Neural progenitor cell (in vitro differentiated cells): ENCODE measurements around the gene ITPR1. TPM values are rescaled to one million over a fixed set of nuclear protein-coding genes. Genes with fewer than 3 reads are reported as not detected.

Source experiments
- DNase-seq: peaks from one replicate; pipeline ENCODE4 v3.0.0-alpha.2; 2016; ENCODE audit warnings: low spot score
- H2AFZ ChIP-seq: fragments of 200-600 bp; sonication (generic); replicated peaks from 2 replicates; pipeline ENCODE4 v1.6.1; 2016; ENCODE audit warnings: antibody characterized with exemption
- H3F3A ChIP-seq: fragments of 200-600 bp; sonication (generic); 2 replicates; pipeline ENCODE4 v1.6.1; 2016; ENCODE audit warnings: antibody characterized with exemption, low read depth
- H3K27ac ChIP-seq: fragments of 200-600 bp; sonication (generic); 2 replicates; pipeline ENCODE4 v1.5.1; 2016; ENCODE audit warnings: mild to moderate bottlenecking
- H3K27me3 ChIP-seq: fragments of 200-600 bp; sonication (generic); 2 replicates; pipeline ENCODE4 v1.6.1; 2016; ENCODE audit warnings: mild to moderate bottlenecking, moderate library complexity
- H3K36me3 ChIP-seq: fragments of 200-600 bp; sonication (generic); 2 replicates; pipeline ENCODE4 v1.5.1; 2016
- H3K4me1 ChIP-seq: fragments of 200-600 bp; sonication (generic); 2 replicates; pipeline ENCODE4 v1.6.1; 2016; ENCODE audit warnings: mixed run types
- H3K4me2 ChIP-seq: fragments of 200-600 bp; sonication (generic); 2 replicates; pipeline ENCODE4 v1.6.1; 2016
- H3K4me3 ChIP-seq: fragments of 200-600 bp; sonication (generic); 2 replicates; pipeline ENCODE4 v1.5.1; 2016
- H3K79me2 ChIP-seq: fragments of 200-600 bp; sonication (generic); 2 replicates; pipeline ENCODE4 v1.6.1; 2016; ENCODE audit warnings: low read depth
- H3K9ac ChIP-seq: fragments of 200-600 bp; sonication (generic); 2 replicates; pipeline ENCODE4 v1.6.1; 2016
- H3K9me3 ChIP-seq: fragments of 200-600 bp; sonication (generic); 2 replicates; pipeline ENCODE4 v1.5.1; 2016; ENCODE audit warnings: low read depth
- H4K20me1 ChIP-seq: fragments of 200-600 bp; sonication (generic); 2 replicates; pipeline ENCODE4 v1.6.1; 2016; ENCODE audit warnings: low read depth
- H3K27ac Mint-ChIP-seq: 3 replicates; pipeline ENCODE4 v1.8.0; 2021; ENCODE audit warnings: mixed read lengths
- H3K27me3 Mint-ChIP-seq: 2 replicates; pipeline ENCODE4 v1.8.0; 2022; ENCODE audit warnings: low read depth, mild to moderate bottlenecking, inconsistent platforms, moderate library complexity, mixed read lengths; ENCODE audit not compliant: insufficient read depth
- H3K36me3 Mint-ChIP-seq: 3 replicates; pipeline ENCODE4 v1.8.0; 2021; ENCODE audit warnings: mixed read lengths
- H3K4me1 Mint-ChIP-seq: 3 replicates; pipeline ENCODE4 v1.8.0; 2021; ENCODE audit warnings: mixed read lengths
- H3K4me3 Mint-ChIP-seq: 3 replicates; pipeline ENCODE4 v1.8.0; 2021; ENCODE audit warnings: mild to moderate bottlenecking, moderate library complexity, mixed read lengths
- H3K9me3 Mint-ChIP-seq: 3 replicates; pipeline ENCODE4 v1.8.0; 2020; ENCODE audit warnings: mixed read lengths
- EZH2 ChIP-seq: fragments of 200-600 bp; sonication (generic); IDR thresholded peaks from 2 replicates; pipeline ENCODE4 v1.6.1; 2017; ENCODE audit warnings: antibody characterized with exemption, mild to moderate bottlenecking, moderate library complexity
- EZH2phosphoT487 ChIP-seq: fragments of 200-600 bp; sonication (generic); IDR thresholded peaks from 2 replicates; pipeline ENCODE4 v1.6.1; 2017; ENCODE audit warnings: antibody characterized with exemption
- total RNA-seq: library from RNA; depleted of rRNA; stranded (reverse); fragments of >200 nt; gene quantifications from 2 replicates; pipeline ENCODE4 v1.2.3, GENCODE V29; 2015; ENCODE audit warnings: low replicate concordance
- TF ChIP-seq, protein P1 (sequence below): fragments of 200-600 bp; sonication (generic); IDR thresholded peaks from 2 replicates; pipeline ENCODE4 v1.5.1; 2017; ENCODE audit warnings: antibody characterized with exemption, mild to moderate bottlenecking

The ITPR1 gene
- total RNA-seq, 1 donor from 2014 or later, result 5.0 TPM

DNA sequence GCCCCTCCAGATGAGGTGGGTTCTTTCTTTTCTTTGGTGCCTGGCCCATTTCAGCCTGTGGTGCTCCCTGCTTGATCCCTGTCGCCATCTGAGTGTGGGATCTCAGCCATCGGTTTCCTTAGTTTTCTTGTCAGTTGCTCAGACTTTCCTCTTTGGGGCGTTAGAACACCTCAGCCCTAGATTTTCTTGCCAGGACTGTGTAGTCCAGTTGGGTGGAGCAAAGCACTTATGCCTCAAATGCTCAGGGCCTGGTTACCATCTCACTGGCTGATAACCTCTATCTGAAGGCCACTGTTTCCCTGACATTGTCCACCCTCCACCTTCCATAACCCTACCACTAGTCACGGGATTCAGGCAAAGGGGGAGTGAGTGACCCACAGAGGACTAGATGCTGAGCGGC is 277.4 kb downstream of the ITPR1 start:
- Histone ChIP-seq H2AFZ (no peak overlapping the region), H3K4me1 (no peaks in the 10 kb centered on the region), H3K27me3 (no peaks in the 10 kb centered on the region), H3K9ac (no peak overlapping the region), H3K27ac (no peak overlapping the region), H3K4me2 (no peak overlapping the region), H3F3A (no peaks in the 10 kb centered on the region), H3K36me3 (no peaks in the 10 kb centered on the region), H4K20me1 (no peaks in the 10 kb centered on the region), H3K9me3 (no peaks in the 10 kb centered on the region), H3K4me3 (no peak overlapping the region), H3K79me2 (no peaks in the 10 kb centered on the region)
- H3K36me3 Mint-ChIP-seq, result peaks cover 2% of the 10 kb centered on the region
- peaks cover 10% of the 10 kb centered on the region for H3K9me3 Mint-ChIP-seq
- DNase-seq, result no peak
- H3K4me1 Mint-ChIP-seq, result no peaks in the 10 kb centered on the region
- no peak overlapping the region for H3K4me3 Mint-ChIP-seq
- H3K27ac Mint-ChIP-seq, result no peak overlapping the region
- TF ChIP-seq EZH2phosphoT487 (no peak), EZH2 (no peak)
- TF ChIP-seq, protein P1, sequence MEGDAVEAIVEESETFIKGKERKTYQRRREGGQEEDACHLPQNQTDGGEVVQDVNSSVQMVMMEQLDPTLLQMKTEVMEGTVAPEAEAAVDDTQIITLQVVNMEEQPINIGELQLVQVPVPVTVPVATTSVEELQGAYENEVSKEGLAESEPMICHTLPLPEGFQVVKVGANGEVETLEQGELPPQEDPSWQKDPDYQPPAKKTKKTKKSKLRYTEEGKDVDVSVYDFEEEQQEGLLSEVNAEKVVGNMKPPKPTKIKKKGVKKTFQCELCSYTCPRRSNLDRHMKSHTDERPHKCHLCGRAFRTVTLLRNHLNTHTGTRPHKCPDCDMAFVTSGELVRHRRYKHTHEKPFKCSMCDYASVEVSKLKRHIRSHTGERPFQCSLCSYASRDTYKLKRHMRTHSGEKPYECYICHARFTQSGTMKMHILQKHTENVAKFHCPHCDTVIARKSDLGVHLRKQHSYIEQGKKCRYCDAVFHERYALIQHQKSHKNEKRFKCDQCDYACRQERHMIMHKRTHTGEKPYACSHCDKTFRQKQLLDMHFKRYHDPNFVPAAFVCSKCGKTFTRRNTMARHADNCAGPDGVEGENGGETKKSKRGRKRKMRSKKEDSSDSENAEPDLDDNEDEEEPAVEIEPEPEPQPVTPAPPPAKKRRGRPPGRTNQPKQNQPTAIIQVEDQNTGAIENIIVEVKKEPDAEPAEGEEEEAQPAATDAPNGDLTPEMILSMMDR, result no peak
- H3K27me3 Mint-ChIP-seq, result no peaks in the 10 kb centered on the region

DNA sequence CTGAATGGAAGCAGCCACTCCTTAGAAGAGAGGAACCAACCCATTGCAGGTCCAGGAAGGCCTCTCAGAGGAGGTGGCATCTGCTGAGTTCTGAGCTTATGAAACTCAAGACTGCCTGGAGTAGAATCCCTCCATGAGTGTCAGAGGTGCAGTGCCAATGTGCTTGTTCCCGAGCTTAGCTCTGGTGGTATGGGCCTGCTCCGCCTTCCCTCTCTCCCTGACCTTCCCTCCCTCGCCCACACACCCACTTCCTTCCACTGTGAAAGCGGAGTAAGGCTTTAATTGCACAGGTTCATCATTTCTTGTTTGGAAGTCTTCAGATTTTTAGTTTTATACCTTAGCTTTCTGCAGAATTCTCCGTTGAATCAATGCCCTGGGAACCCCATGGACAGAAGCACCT is 278.1 kb downstream of the ITPR1 start:
- Histone ChIP-seq H3K36me3 (no peaks in the 10 kb centered on the region), H2AFZ (no peak overlapping the region), H3K27ac (no peak overlapping the region), H3K4me2 (no peak overlapping the region), H3F3A (no peaks in the 10 kb centered on the region), H4K20me1 (no peaks in the 10 kb centered on the region), H3K9ac (no peak overlapping the region), H3K27me3 (no peaks in the 10 kb centered on the region), H3K4me3 (no peak overlapping the region), H3K79me2 (no peaks in the 10 kb centered on the region), H3K9me3 (no peaks in the 10 kb centered on the region), H3K4me1 (no peaks in the 10 kb centered on the region)
- DNase-seq, result no peak
- Mint-ChIP-seq H3K4me3 (no peak overlapping the region), H3K36me3 (peaks cover 2% of the 10 kb centered on the region), H3K27me3 (no peaks in the 10 kb centered on the region), H3K27ac (no peak overlapping the region), H3K4me1 (no peaks in the 10 kb centered on the region), H3K9me3 (peaks cover 7% of the 10 kb centered on the region)
- TF ChIP-seq EZH2phosphoT487 (no peak), EZH2 (no peak)
- TF ChIP-seq, protein P1, result no peak

DNA sequence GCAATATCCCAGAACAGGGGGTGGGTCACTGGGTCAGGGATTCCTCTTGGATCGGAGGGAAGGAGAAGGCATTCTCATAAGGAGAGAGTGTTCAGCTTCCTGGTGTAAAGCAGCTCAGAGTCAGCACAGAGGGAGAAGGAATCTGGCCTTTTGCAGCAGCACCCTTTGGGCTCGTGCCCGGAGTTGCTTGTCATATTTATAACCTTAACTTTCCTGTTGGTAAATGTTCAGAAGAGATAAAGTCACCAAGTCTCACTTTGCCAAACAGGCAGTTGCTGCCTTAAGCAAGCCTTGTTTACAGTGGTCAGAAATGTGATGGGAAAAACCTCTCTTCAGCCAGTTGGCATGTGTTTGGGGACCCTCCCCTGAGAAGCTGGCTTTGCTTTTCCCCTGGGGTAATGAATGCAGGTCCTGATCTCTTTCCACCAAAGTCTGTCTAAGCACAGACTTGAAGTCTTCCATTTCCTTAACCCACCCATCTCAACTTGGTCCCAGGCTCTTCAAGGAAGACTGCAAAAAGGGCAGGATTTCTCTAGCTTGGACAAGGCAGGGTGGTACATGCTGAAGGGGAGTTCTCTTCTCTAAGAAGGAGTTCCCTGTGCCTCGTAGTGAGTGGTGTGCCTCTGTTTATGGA is 279.1 kb downstream of the ITPR1 start:
- no peaks in the 10 kb centered on the region for H4K20me1 ChIP-seq
- Mint-ChIP-seq H3K36me3 (peaks cover 2% of the 10 kb centered on the region), H3K27me3 (no peaks in the 10 kb centered on the region), H3K4me1 (no peaks in the 10 kb centered on the region), H3K9me3 (no peaks in the 10 kb centered on the region), H3K4me3 (no peak overlapping the region), H3K27ac (no peak overlapping the region)
- no peaks in the 10 kb centered on the region for H3K9me3 ChIP-seq
- no peak overlapping the region for H3K4me2 ChIP-seq
- no peaks in the 10 kb centered on the region for H3K4me1 ChIP-seq
- no peaks in the 10 kb centered on the region for H3K27me3 ChIP-seq
- H3K4me3 ChIP-seq, result no peak overlapping the region
- H3F3A ChIP-seq, result no peaks in the 10 kb centered on the region
- no peak overlapping the region for H3K9ac ChIP-seq
- H3K36me3 ChIP-seq, result no peaks in the 10 kb centered on the region
- H2AFZ ChIP-seq, result no peak overlapping the region
- no peaks in the 10 kb centered on the region for H3K79me2 ChIP-seq
- no peak overlapping the region for H3K27ac ChIP-seq
- TF ChIP-seq, protein P1, result no peak
- TF ChIP-seq EZH2phosphoT487 (no peak), EZH2 (no peak)
- no peak for DNase-seq
